ENCODE measurements around the gene KLHL35.

- TF ChIP-seq CTCF (IDR thresholded peaks at IDR 0.05; ENCODE audit: poor library complexity) (no peak), EZH2phosphoT487 (IDR thresholded peaks at IDR 0.05; ENCODE audit: low read depth, severe bottlenecking, unreplicated experiment) (no peak), EZH2 (IDR thresholded peaks at IDR 0.05; ENCODE audit: borderline replicate concordance) (no peak)
These were observed 19.1 kb downstream of the KLHL35 start for GRCh38 chr11:75413864-75414263.
